IMR-90 (cell line): ENCODE measurements around the gene LEKR1. TPM values are rescaled to one million over a fixed set of nuclear protein-coding genes. Genes with fewer than 3 reads are reported as not detected.

ENCODE experiments used
- ATAC-seq: fragments of 200-7000 bp; cut with Tn5 transposase; 2 replicates; pipeline ENCODE4 v1.9.1; 2020; ENCODE audit warnings: low read depth, mild to moderate bottlenecking, moderate library complexity
- BruUV-seq: library from RNA; stranded (reverse); fragments of 400-500 nt; replicated peaks from 2 replicates; lab custom pipeline; 2021; lab: Mats Ljungman, UMichigan
- CTCF ChIA-PET: fragments of 300-600 bp; formaldehyde crosslinking; extraction: SDS; loops from one replicate; lab custom pipeline; 2021; ENCODE audit warnings: antibody characterized with exemption; lab: Yijun Ruan, JAX
- POLR2A ChIA-PET: fragments of 300-600 bp; sonication (Branson Sonifier 250); formaldehyde crosslinking; loops from one replicate; lab custom pipeline; 2022; ENCODE audit warnings: antibody characterized with exemption; ENCODE audit not compliant: unreplicated experiment; lab: Charles Lee
- DNase-seq: peaks from one replicate; pipeline ENCODE4 v3.0.0; 2013
- H2AFZ ChIP-seq: replicated peaks from 2 replicates; pipeline ENCODE3; 2013; ENCODE audit warnings: low read length, mild to moderate bottlenecking; ENCODE audit not compliant: poor library complexity
- H2AK5ac ChIP-seq: 2 replicates; pipeline ENCODE4 v1.6.1; 2013; ENCODE audit warnings: low read depth, low read length, inconsistent platforms
- H2AK9ac ChIP-seq: replicated peaks from 2 replicates; pipeline ENCODE3; 2013; ENCODE audit warnings: mild to moderate bottlenecking, low read depth, low read length, moderate library complexity; ENCODE audit not compliant: poor library complexity
- H2BK120ac ChIP-seq: 2 replicates; pipeline ENCODE4 v1.6.1; 2013; ENCODE audit warnings: low read depth, low read length, inconsistent platforms
- H2BK15ac ChIP-seq: 3 replicates; pipeline ENCODE4 v1.6.1; 2013; ENCODE audit warnings: low read depth, low read length, inconsistent platforms
- H2BK20ac ChIP-seq: 2 replicates; pipeline ENCODE4 v1.6.1; 2013; ENCODE audit warnings: low read depth, mild to moderate bottlenecking, inconsistent platforms, low read length, moderate library complexity
- H2BK5ac ChIP-seq: 2 replicates; pipeline ENCODE4 v1.6.1; 2013; ENCODE audit warnings: mild to moderate bottlenecking, low read depth, low read length, inconsistent platforms; ENCODE audit not compliant: poor library complexity, severe bottlenecking
- H3K14ac ChIP-seq: replicated peaks from 2 replicates; pipeline ENCODE4 v1.6.1; 2013; ENCODE audit warnings: low read depth, low read length, inconsistent platforms
- H3K18ac ChIP-seq: 2 replicates; pipeline ENCODE4 v1.6.1; 2013; ENCODE audit warnings: low read depth, low read length, control low read depth
- H3K23ac ChIP-seq: 2 replicates; pipeline ENCODE4 v1.6.1; 2013; ENCODE audit warnings: low read depth, low read length, inconsistent platforms
- H3K27ac ChIP-seq: 2 replicates; pipeline ENCODE4 v1.5.1; 2013; ENCODE audit warnings: mild to moderate bottlenecking, control low read depth, low read length; ENCODE audit not compliant: insufficient read depth
- H3K27me3 ChIP-seq: 2 replicates; pipeline ENCODE4 v1.6.1; 2013; ENCODE audit warnings: low read length; ENCODE audit not compliant: control insufficient read depth, insufficient read depth
- H3K36me3 ChIP-seq: 2 replicates; pipeline ENCODE4 v1.6.1; 2013; ENCODE audit warnings: low read length, mixed read lengths; ENCODE audit not compliant: control insufficient read depth, insufficient read depth
- H3K4ac ChIP-seq: 2 replicates; pipeline ENCODE4 v1.6.1; 2013; ENCODE audit warnings: low read depth, low read length, inconsistent platforms
- H3K4me1 ChIP-seq: 2 replicates; pipeline ENCODE4 v1.6.1; 2013; ENCODE audit warnings: low read length, mixed read lengths; ENCODE audit not compliant: control insufficient read depth, insufficient read depth
- H3K4me2 ChIP-seq: 2 replicates; pipeline ENCODE4 v1.6.1; 2013; ENCODE audit warnings: low read depth, mild to moderate bottlenecking, control low read depth, low read length, moderate library complexity
- H3K4me3 ChIP-seq: 2 replicates; pipeline ENCODE4 v1.5.1; 2013; ENCODE audit warnings: low read depth, mild to moderate bottlenecking, control low read depth, low read length, moderate library complexity; ENCODE audit not compliant: insufficient read depth
- H3K56ac ChIP-seq: 2 replicates; pipeline ENCODE4 v1.6.1; 2013; ENCODE audit warnings: low read length, inconsistent platforms; ENCODE audit not compliant: insufficient read depth; ENCODE audit errors: extremely low read depth
- H3K79me1 ChIP-seq, 2 experiments: 2 replicates each; pipeline ENCODE4 v1.6.1; 2013; ENCODE audit warnings: low read length in 2 of 2, inconsistent platforms in 1 of 2, low read depth in 1 of 2
- H3K9ac ChIP-seq: 2 replicates; pipeline ENCODE4 v1.6.1; 2013; ENCODE audit warnings: low read depth, low read length, control low read depth
- H3K9me1 ChIP-seq: 2 replicates; pipeline ENCODE4 v1.6.1; 2013; ENCODE audit warnings: low read length, inconsistent platforms; ENCODE audit not compliant: insufficient read depth
- H3K9me3 ChIP-seq: 2 replicates; pipeline ENCODE4 v1.6.1; 2013; ENCODE audit warnings: low read length; ENCODE audit not compliant: control insufficient read depth, insufficient read depth
- H4K20me1 ChIP-seq: 2 replicates; pipeline ENCODE4 v1.6.1; 2013; ENCODE audit warnings: low read length, inconsistent platforms; ENCODE audit not compliant: insufficient read depth
- H4K5ac ChIP-seq: 2 replicates; pipeline ENCODE4 v1.6.1; 2013; ENCODE audit warnings: mild to moderate bottlenecking, low read depth, low read length, control low read depth
- H4K8ac ChIP-seq, 2 experiments: 2 replicates each; pipeline ENCODE4 v1.6.1; 2013; ENCODE audit warnings: low read depth in 2 of 2, low read length in 2 of 2, control low read depth in 1 of 2, inconsistent platforms in 1 of 2
- H4K91ac ChIP-seq: 2 replicates; pipeline ENCODE4 v1.6.1; 2013; ENCODE audit warnings: low read depth, low read length, inconsistent platforms; ENCODE audit not compliant: insufficient read depth
- BHLHE40 ChIP-seq: fragments of 150-350 bp; IDR thresholded peaks from 2 replicates; pipeline ENCODE4 v1.6.1; 2016; ENCODE audit warnings: mild to moderate bottlenecking, low read depth, low read length
- CHD1 ChIP-seq: IDR thresholded peaks from 2 replicates; pipeline ENCODE4 v1.6.1; 2012; ENCODE audit warnings: low read depth, low read length, improper control_type of control experiment
- FOS ChIP-seq: fragments of 150-350 bp; IDR thresholded peaks from 2 replicates; pipeline ENCODE4 v1.6.1; 2016; ENCODE audit warnings: low read depth, low read length
- MAFK ChIP-seq: IDR thresholded peaks from 2 replicates; pipeline ENCODE4 v1.6.1; 2012; ENCODE audit warnings: low read depth, low read length, improper control_type of control experiment
- MAZ ChIP-seq: IDR thresholded peaks from 2 replicates; pipeline ENCODE4 v1.6.1; 2012; ENCODE audit warnings: low read depth, mild to moderate bottlenecking, low read length, improper control_type of control experiment, moderate library complexity, borderline replicate concordance
- MXI1 ChIP-seq: IDR thresholded peaks from 2 replicates; pipeline ENCODE4 v1.6.1; 2012; ENCODE audit warnings: low read depth, mild to moderate bottlenecking, low read length, moderate library complexity, borderline replicate concordance
- NFE2L2 ChIP-seq: fragments of 150-350 bp; IDR thresholded peaks from 2 replicates; pipeline ENCODE4 v1.6.1; 2016; ENCODE audit warnings: low read depth, mild to moderate bottlenecking, low read length
- RAD21 ChIP-seq: IDR thresholded peaks from 2 replicates; pipeline ENCODE4 v1.6.1; 2012; ENCODE audit warnings: low read length, improper control_type of control experiment
- RFX5 ChIP-seq: IDR thresholded peaks from 2 replicates; pipeline ENCODE4 v1.8.0; 2012; ENCODE audit warnings: low read depth, mild to moderate bottlenecking, low read length, moderate library complexity
- SMC3 ChIP-seq: fragments of 150-350 bp; IDR thresholded peaks from 2 replicates; pipeline ENCODE4 v1.6.1; 2016; ENCODE audit warnings: low read depth, mild to moderate bottlenecking, antibody characterized with exemption, low read length, moderate library complexity
- WGBS, 2 experiments: methylation state at CpG; one replicate each; pipeline versions ENCODE4 v1.1.5 to v1.1.7; 2013; ENCODE audit warnings: missing lambda C conversion rate in 2 of 2; ENCODE audit not compliant: insufficient read length in 1 of 2; ENCODE audit errors: extremely low coverage in 2 of 2; 5-methylcytosine and 5-hydroxymethylcytosine counted together
- dilution Hi-C: fragments of 300-500 bp; cut with HindIII; formaldehyde crosslinking; loops from one replicate; pipeline ENCODE4 v1.14.3; 2018; ENCODE audit warnings: low sequenced_read_pairs; ENCODE audit not compliant: unreplicated experiment
- in situ Hi-C: fragments of 300-500 bp; cut with MboI; formaldehyde crosslinking; loops from 3 replicates; pipeline ENCODE4 v1.14.3; 2019; ENCODE audit warnings: low sequenced_read_pairs, inconsistent platforms, mixed read lengths
- intact Hi-C: fragments of 100-400 bp; cut with micrococcal nuclease; formaldehyde crosslinking; loops from 2 replicates; pipeline ENCODE4 v1.10.0; 2022
- polyA plus RNA-seq, 3 experiments: library from polyadenylated mRNA; depleted of rRNA; stranded (reverse); fragments of >200 nt; gene quantifications; 2 replicates each; pipeline ENCODE4 v1.2.3, GENCODE V29; 2012; ENCODE audit warnings: low replicate concordance in 1 of 3
- total RNA-seq: library from RNA; depleted of rRNA; stranded (reverse); fragments of >200 nt; gene quantifications from 2 replicates; pipeline ENCODE4 v1.2.3, GENCODE V29; 2012
- TF ChIP-seq, protein P1 (sequence below): fragments of 150-350 bp; IDR thresholded peaks from 2 replicates; pipeline ENCODE4 v1.6.1; 2017; ENCODE audit warnings: mild to moderate bottlenecking, antibody characterized with exemption, low read length, low read depth
- TF ChIP-seq, protein P2 (sequence below): fragments of 150-350 bp; IDR thresholded peaks from 2 replicates; pipeline ENCODE4 v1.6.1; 2016; ENCODE audit warnings: low read depth, mild to moderate bottlenecking, low read length, moderate library complexity, borderline replicate concordance

Gene LEKR1
- total and polyA plus RNA-seq, 2 of the 4 experiments (the other 2 are of a cell fraction): 0.19 to 0.36 TPM

DNA sequence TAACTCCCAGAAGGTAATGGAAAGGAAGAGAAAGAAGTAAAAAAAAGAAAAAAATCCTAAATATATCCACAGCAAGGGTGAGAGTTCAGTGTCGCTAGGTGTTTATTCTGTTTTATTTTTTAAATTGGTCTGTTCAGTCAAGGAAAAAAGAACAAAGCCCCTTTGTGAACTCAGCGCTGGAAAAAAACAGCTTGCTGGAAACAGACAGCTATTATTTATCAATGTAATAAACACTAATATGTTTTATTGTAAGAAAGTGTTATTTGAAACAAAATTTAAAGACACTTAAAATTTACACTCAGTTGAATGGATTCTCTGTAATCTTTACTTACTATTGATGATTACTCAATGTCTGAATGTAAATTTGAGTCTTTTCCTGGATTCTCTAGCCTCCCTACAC, 32.3 kb upstream of the LEKR1 start:
- H2AFZ ChIP-seq: no peak overlapping the region

More for the DNA sequence above, 32.3 kb upstream of the LEKR1 start:
- peak overlapping the region; percentile 0 to 25; a peak in 1 of 4 replicates for H4K8ac ChIP-seq
- no peaks in the 10 kb centered on the region for H3K9me3 ChIP-seq
- no peak overlapping the region for H3K9ac ChIP-seq
- no peaks in the 10 kb centered on the region for H4K20me1 ChIP-seq
- no peaks in the 10 kb centered on the region for H3K36me3 ChIP-seq
- H3K79me1 ChIP-seq: peaks cover 0 to 5% of the 10 kb centered on the region in 2 experiments; a peak in 2 of 4 replicates
- no peak overlapping the region for H4K91ac ChIP-seq
- intact Hi-C loops: no loop called here
- no TSS peak for BruUV-seq
- H3K23ac ChIP-seq: no peak overlapping the region
- DNase-seq (no peak), ATAC-seq (no peak)
- H3K14ac ChIP-seq: no peak overlapping the region
- H3K56ac ChIP-seq: no peak overlapping the region
- H3K27me3 ChIP-seq: no peaks in the 10 kb centered on the region
- no peak overlapping the region for H3K4me2 ChIP-seq
- no peak overlapping the region for H3K4me3 ChIP-seq
- no CpG with 5 or more reads among the region's 2 CpGs for WGBS, 2 experiments
- no peak overlapping the region; the same call in 1 of the 2 replicates for H2BK20ac ChIP-seq
- H2AK9ac ChIP-seq: no peak overlapping the region
- dilution Hi-C loops: no loop called here
- H3K9me1 ChIP-seq: peaks cover 7% of the 10 kb centered on the region; the same call in 1 of the 2 replicates
- ChIA-PET CTCF (interaction anchor here (1.4 kb wide), 1 partner anchor 23 kb away, joined by 4 read pairs; no protein-coding TSS in a partner anchor), POLR2A (no interaction called here)
- H3K4ac ChIP-seq: no peak overlapping the region; the same call in 1 of the 2 replicates
- no peak for TF ChIP-seq RFX5
- TF ChIP-seq FOS: no peak
- TF ChIP-seq NFE2L2: no peak
- TF ChIP-seq MAZ: no peak
- TF ChIP-seq, protein P1, sequence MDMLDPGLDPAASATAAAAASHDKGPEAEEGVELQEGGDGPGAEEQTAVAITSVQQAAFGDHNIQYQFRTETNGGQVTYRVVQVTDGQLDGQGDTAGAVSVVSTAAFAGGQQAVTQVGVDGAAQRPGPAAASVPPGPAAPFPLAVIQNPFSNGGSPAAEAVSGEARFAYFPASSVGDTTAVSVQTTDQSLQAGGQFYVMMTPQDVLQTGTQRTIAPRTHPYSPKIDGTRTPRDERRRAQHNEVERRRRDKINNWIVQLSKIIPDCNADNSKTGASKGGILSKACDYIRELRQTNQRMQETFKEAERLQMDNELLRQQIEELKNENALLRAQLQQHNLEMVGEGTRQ: no peak
- TF ChIP-seq RAD21: no peak
- TF ChIP-seq, protein P2, sequence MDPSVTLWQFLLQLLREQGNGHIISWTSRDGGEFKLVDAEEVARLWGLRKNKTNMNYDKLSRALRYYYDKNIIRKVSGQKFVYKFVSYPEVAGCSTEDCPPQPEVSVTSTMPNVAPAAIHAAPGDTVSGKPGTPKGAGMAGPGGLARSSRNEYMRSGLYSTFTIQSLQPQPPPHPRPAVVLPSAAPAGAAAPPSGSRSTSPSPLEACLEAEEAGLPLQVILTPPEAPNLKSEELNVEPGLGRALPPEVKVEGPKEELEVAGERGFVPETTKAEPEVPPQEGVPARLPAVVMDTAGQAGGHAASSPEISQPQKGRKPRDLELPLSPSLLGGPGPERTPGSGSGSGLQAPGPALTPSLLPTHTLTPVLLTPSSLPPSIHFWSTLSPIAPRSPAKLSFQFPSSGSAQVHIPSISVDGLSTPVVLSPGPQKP: no peak
- TF ChIP-seq MXI1: no peak
- no peak for TF ChIP-seq CHD1
- TF ChIP-seq MAFK: no peak
- no peak for TF ChIP-seq SMC3
- TF ChIP-seq BHLHE40: no peak
- H4K5ac ChIP-seq: no peak overlapping the region
- no peak overlapping the region; the same call in 1 of the 2 replicates for H3K18ac ChIP-seq
- no peak overlapping the region for H3K27ac ChIP-seq
- no peak overlapping the region for H2AK5ac ChIP-seq
- in situ Hi-C loops: no loop called here
- H3K4me1 ChIP-seq: peaks cover 10% of the 10 kb centered on the region
- H2BK120ac ChIP-seq: peak overlapping the region; percentile 36; the same call in 1 of the 2 replicates
- no peak overlapping the region for H2BK15ac ChIP-seq
- H2BK5ac ChIP-seq: peak overlapping the region; percentile 49
